T47D (cell line): ENCODE data around the gene SDF2L1.
"Not testable (repeated sequence)": the region's sequence is repeated elsewhere in the genome, so short reads cannot be mapped to it uniquely, and the experiment has no call there.

ENCODE experiments used
- DNase-seq, 2 experiments: peaks; one replicate each; pipeline versions ENCODE4 v3.0.0 to v3.0.0-alpha.2; 2011 to 2012; ENCODE audit warnings: low read depth in 1 of 2, low spot score in 1 of 2
- JUND ChIP-seq: IDR thresholded peaks from 2 replicates; pipeline ENCODE4 v1.6.1; 2012; ENCODE audit warnings: low read depth
- in situ Hi-C: cut with HindIII; loops from 2 replicates; pipeline ENCODE4 v1.10.0; 2016; ENCODE audit warnings: low sequenced_read_pairs, low pct_unique_long_range_greater_than_20kb

The SDF2L1 gene

GRCh38 chr22:21606775-21607174, 35.3 kb upstream of the SDF2L1 start:
- TF ChIP-seq JUND, result no peak
- in situ Hi-C loops, result no loop called here
- DNase-seq, result no peak

GRCh38 chr22:21609556-21610157, 32.4 kb upstream of the SDF2L1 start:
- in situ Hi-C loops, DNase-seq: not testable (repeated sequence)

GRCh38 chr22:21611210-21611977, 30.7 kb upstream of the SDF2L1 start:
- no peak for DNase-seq
- no peak for TF ChIP-seq JUND
- in situ Hi-C loops, result no loop called here

- no peak for DNase-seq
- TF ChIP-seq JUND, result no peak
- in situ Hi-C loops, result no loop called here
Measured at GRCh38 chr22:21612858-21613257, 29.2 kb upstream of the SDF2L1 start.

GRCh38 chr22:21613553-21614233, 28.4 kb upstream of the SDF2L1 start:
- no peak for TF ChIP-seq JUND
- in situ Hi-C loops, result no loop called here
- no peak for DNase-seq

- no peak for TF ChIP-seq JUND
- DNase-seq, result no peak
- in situ Hi-C loops, result no loop called here
Measured at GRCh38 chr22:21615731-21616130, 26.4 kb upstream of the SDF2L1 start.

- in situ Hi-C loops, result not testable (repeated sequence)
Measured at GRCh38 chr22:21617337-21617736, 24.8 kb upstream of the SDF2L1 start.

GRCh38 chr22:21621025-21621424, 21.1 kb upstream of the SDF2L1 start:
- in situ Hi-C loops, result no loop called here
- no peak for TF ChIP-seq JUND
- no peak for DNase-seq

More at GRCh38 chr22:21617337-21617736, 24.8 kb upstream of the SDF2L1 start:
- not testable (repeated sequence) for DNase-seq

- no peak for DNase-seq
- in situ Hi-C loops, result no loop called here
- no peak for TF ChIP-seq JUND
Measured at GRCh38 chr22:21622011-21622918, 19.8 kb upstream of the SDF2L1 start.

- TF ChIP-seq JUND, result no peak
- in situ Hi-C loops, result no loop called here
- DNase-seq, result no peak
Measured at GRCh38 chr22:21622919-21623647, 19.0 kb upstream of the SDF2L1 start.

- no peak for TF ChIP-seq JUND
- DNase-seq, result no peak
- in situ Hi-C loops, result no loop called here
Measured at GRCh38 chr22:21623648-21623970, 18.5 kb upstream of the SDF2L1 start.
